ENCODE measurements around the gene SLC39A12. TPM values are rescaled to one million over a fixed set of nuclear protein-coding genes. Genes with fewer than 3 reads are reported as not detected.

The SLC39A12 gene
- total and polyA plus RNA-seq, 10 of the 15 experiments (the other 5 are each of a cell fraction or from before 2014, with no cell fraction given), result 0.47 to 1.5 (median 0.68) TPM; not detected in 1

DNA sequence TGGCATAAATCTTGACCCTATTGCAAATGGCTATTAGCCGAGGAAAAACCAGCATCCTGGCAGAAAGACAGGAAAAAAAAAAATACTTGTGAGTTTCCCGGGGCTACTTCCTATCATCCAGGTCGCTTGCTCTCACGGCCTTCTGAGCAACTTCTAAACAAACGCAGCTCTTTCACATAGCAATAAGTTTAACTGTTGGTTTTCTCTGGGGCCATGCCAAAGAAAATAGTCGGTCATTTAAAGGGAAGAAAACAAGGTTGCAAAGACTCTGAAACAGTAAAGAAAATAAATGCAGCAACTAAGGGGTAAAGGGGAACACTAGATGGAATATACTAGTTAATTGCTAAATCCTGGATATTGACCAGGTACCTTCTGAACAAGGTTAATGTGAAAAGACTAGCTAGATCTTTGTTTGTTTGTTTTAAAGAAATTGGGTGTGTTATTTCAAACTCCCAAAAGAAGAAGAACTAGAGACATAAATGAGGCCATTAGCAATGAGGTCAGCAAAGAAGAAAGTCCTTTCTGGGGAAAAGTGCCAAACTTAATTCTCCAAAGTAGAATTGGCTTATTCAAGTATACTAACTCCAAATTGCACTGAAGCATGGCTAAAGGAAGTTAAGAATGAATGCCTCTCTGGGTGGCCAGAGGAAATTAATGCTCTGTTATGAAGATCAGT, 54.2 kb downstream of the SLC39A12 start:
- ATAC-seq (no peak), FAIRE-seq (no peak), DNase-seq (ENCODE audit: low read depth, low spot score) (no peak)
- no TSS peak for BruUV-seq (replicated peaks)
- SMC1A ChIA-PET (ENCODE audit: uncharacterized antibody, unreplicated experiment), result interaction anchor here (1.0 kb wide), 1 partner anchor 95 kb away, joined by 3 read pairs; no protein-coding TSS in a partner anchor
- H3K9me3 ChIP-seq (replicated peaks; ENCODE audit: control insufficient read depth, insufficient read depth, low read length), result no peaks in the 10 kb centered on the region
- H4K20me1 ChIP-seq (ENCODE audit: control insufficient read depth, insufficient read depth), result no peaks in the 10 kb centered on the region
- RAD21 ChIA-PET (ENCODE audit: unreplicated experiment), result no interaction called here
- CTCF ChIA-PET, result no interaction called here
- H3K9ac ChIP-seq (ENCODE audit: control insufficient read depth, insufficient read depth, low read length), result no peak overlapping the region
- no peak overlapping the region for H3K27ac ChIP-seq (ENCODE audit: control insufficient read depth, insufficient read depth)
- POLR2A ChIA-PET, result no interaction called here
- H3K4me2 ChIP-seq (ENCODE audit: control insufficient read depth, insufficient read depth), result no peak overlapping the region
- no peak overlapping the region for H2AFZ ChIP-seq (ENCODE audit: control insufficient read depth, low read depth, low read length)
- no peaks in the 10 kb centered on the region for H3K27me3 ChIP-seq (replicated peaks in 1 of 2; ENCODE audit: control insufficient read depth in 2 of 2, insufficient read depth in 2 of 2, low read length in 1 of 2)
- 17% methylated on average over 6 of the region's 6 CpGs for WGBS (ENCODE audit: insufficient coverage, insufficient replicate concordance, low lambda C conversion rate, missing lambda C conversion rate)
- intact Hi-C loops (cut with micrococcal nuclease; ENCODE audit: unreplicated experiment), result no loop called here
- in situ Hi-C loops (cut with MboI), result no loop called here
- no peak overlapping the region for H3K4me3 ChIP-seq
- no peaks in the 10 kb centered on the region for H3K4me1 ChIP-seq (ENCODE audit: control insufficient read depth, insufficient read depth, low read length)
- no peaks in the 10 kb centered on the region for H3K36me3 ChIP-seq (ENCODE audit: control insufficient read depth in 2 of 2, insufficient read depth in 2 of 2, low read length in 1 of 2)
- H3K79me2 ChIP-seq (ENCODE audit: control insufficient read depth, insufficient read depth, low read length), result no peaks in the 10 kb centered on the region
- TF ChIP-seq HDAC2 (IDR thresholded peaks at IDR 0.05), result no peak
- no peak for TF ChIP-seq SIX5 (IDR thresholded peaks at IDR 0.05; ENCODE audit: low read depth, low read length, severe bottlenecking)
- TF ChIP-seq ZNF217 (IDR thresholded peaks at IDR 0.05), result no peak
- TF ChIP-seq MEF2B (IDR thresholded peaks at IDR 0.05; ENCODE audit: partially characterized antibody, poor library complexity, severe bottlenecking), result no peak
- TF ChIP-seq RAD51 (IDR thresholded peaks at IDR 0.05), result no peak
- TF ChIP-seq ZNF207 (IDR thresholded peaks at IDR 0.05; ENCODE audit: borderline replicate concordance), result no peak
- no peak for TF ChIP-seq ATF3 (IDR thresholded peaks at IDR 0.05; ENCODE audit: borderline replicate concordance, extremely low read depth, low read depth, low read length)
- no peak for TF ChIP-seq EP300 (IDR thresholded peaks at IDR 0.05; ENCODE audit: borderline replicate concordance in 1 of 2, control insufficient read depth in 1 of 2, low read depth in 2 of 2, low read length in 2 of 2)
- TF ChIP-seq ZNF384 (IDR thresholded peaks at IDR 0.05; ENCODE audit: borderline replicate concordance, low read depth, low read length), result no peak
- TF ChIP-seq, protein P1, sequence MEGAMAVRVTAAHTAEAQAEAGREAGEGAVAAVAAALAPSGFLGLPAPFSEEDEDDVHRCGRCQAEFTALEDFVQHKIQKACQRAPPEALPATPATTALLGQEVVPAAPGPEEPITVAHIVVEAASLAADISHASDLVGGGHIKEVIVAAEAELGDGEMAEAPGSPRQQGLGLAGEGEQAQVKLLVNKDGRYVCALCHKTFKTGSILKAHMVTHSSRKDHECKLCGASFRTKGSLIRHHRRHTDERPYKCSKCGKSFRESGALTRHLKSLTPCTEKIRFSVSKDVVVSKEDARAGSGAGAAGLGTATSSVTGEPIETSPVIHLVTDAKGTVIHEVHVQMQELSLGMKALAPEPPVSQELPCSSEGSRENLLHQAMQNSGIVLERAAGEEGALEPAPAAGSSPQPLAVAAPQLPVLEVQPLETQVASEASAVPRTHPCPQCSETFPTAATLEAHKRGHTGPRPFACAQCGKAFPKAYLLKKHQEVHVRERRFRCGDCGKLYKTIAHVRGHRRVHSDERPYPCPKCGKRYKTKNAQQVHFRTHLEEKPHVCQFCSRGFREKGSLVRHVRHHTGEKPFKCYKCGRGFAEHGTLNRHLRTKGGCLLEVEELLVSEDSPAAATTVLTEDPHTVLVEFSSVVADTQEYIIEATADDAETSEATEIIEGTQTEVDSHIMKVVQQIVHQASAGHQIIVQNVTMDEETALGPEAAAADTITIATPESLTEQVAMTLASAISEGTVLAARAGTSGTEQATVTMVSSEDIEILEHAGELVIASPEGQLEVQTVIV (IDR thresholded peaks at IDR 0.05; ENCODE audit: borderline replicate concordance, partially characterized antibody), result no peak
- TF ChIP-seq RFX5 (IDR thresholded peaks at IDR 0.05; ENCODE audit: low read depth, low read length), result no peak
- no peak for TF ChIP-seq REST (IDR thresholded peaks at IDR 0.05; ENCODE audit: low read depth, low read length)
- TF ChIP-seq RB1 (IDR thresholded peaks at IDR 0.05; ENCODE audit: borderline replicate concordance), result no peak
- TF ChIP-seq LARP7 (IDR thresholded peaks at IDR 0.05), result no peak
